GM12891 (cell line): ENCODE results near the gene SLC16A4. TPM values are rescaled to one million over a fixed set of nuclear protein-coding genes. Genes with fewer than 3 reads are reported as not detected.
"Not testable (repeated sequence)": the region's sequence is repeated elsewhere in the genome, so short reads cannot be mapped to it uniquely, and the experiment has no call there.

Source experiments
- DNase-seq: peaks from one replicate; pipeline ENCODE4 v3.0.0; 2011; ENCODE audit warnings: low spot score; ENCODE audit not compliant: insufficient read length
- FAIRE-seq: peaks from 2 replicates; lab custom pipeline; 2011; peaks lifted over from hg19 to GRCh38; lab: Jason Lieb, UNC
- PAX5 ChIP-seq: IDR thresholded peaks from 2 replicates; pipeline ENCODE4 v1.6.1; 2011; ENCODE audit warnings: low read length, moderate library complexity, mild to moderate bottlenecking; ENCODE audit not compliant: insufficient read depth, severe bottlenecking
- POLR2A ChIP-seq: IDR thresholded peaks from 2 replicates; pipeline ENCODE4 v1.6.1; 2011; ENCODE audit warnings: low read depth, low read length, control low read depth
- POLR2AphosphoS5 ChIP-seq: IDR thresholded peaks from 2 replicates; pipeline ENCODE4 v1.6.1; 2011; ENCODE audit warnings: low read depth, low read length, control low read depth
- POU2F2 ChIP-seq: IDR thresholded peaks from 2 replicates; pipeline ENCODE4 v1.6.1; 2011; ENCODE audit warnings: low read depth, mild to moderate bottlenecking, control low read depth, low read length, moderate library complexity
- SPI1 ChIP-seq: IDR thresholded peaks from 2 replicates; pipeline ENCODE4 v1.6.1; 2011; ENCODE audit warnings: low read depth, low read length, control low read depth
- TAF1 ChIP-seq: IDR thresholded peaks from 2 replicates; pipeline ENCODE4 v1.6.1; 2011; ENCODE audit warnings: low read depth, low read length, control low read depth
- polyA plus RNA-seq: library from polyadenylated mRNA; unstranded; fragments of >200 nt; gene quantifications from one replicate; pipeline ENCODE4 v1.2.1, GENCODE V29; 2012; ENCODE audit warnings: low read depth, missing spikeins, inconsistent platforms; ENCODE audit not compliant: missing spikeins

SLC16A4 gene
- polyA plus RNA-seq = 0.12 TPM

- FAIRE-seq = no peak
- DNase-seq = no peak
- TF ChIP-seq POU2F2 (no peak), TAF1 (no peak), PAX5 (no peak), POLR2A (no peak), SPI1 (no peak), POLR2AphosphoS5 (no peak)
Measured at GRCh38 chr1:110390692-110391245, at the start of gene SLC16A4. Gene SLC16A4 (minus strand): TSS chr1:110391026. CDS start chr1:110389323, 1,703 bp downstream.

DNA sequence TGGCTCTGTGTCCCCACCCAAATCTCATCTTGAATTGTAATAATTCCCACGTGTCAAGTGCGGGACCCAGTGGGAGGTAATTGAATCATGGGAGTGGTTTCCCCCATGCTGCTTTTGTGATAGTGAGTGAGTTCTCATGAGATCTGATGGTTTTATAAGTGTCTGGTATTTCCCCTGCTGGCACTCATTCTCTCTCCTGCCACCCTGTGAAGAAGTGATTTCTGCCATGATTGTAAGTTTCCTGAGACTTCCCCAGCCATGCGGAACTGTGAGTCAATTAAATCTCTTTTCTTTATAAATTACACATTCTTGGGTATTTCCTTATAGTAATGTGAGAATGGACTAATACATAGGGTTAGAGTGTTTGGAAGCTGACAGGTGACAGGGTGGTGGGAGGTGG lies 49.0 kb upstream of the SLC16A4 start:
- not testable (repeated sequence) for DNase-seq, FAIRE-seq

GRCh38 chr1:110438893-110439292 lies 48.1 kb upstream of the SLC16A4 start:
- no peak for FAIRE-seq
- no peak for DNase-seq
- TF ChIP-seq SPI1 = no peak

- FAIRE-seq, DNase-seq: not testable (repeated sequence)
Measured at GRCh38 chr1:110437645-110438299, 46.9 kb upstream of the SLC16A4 start.

DNA sequence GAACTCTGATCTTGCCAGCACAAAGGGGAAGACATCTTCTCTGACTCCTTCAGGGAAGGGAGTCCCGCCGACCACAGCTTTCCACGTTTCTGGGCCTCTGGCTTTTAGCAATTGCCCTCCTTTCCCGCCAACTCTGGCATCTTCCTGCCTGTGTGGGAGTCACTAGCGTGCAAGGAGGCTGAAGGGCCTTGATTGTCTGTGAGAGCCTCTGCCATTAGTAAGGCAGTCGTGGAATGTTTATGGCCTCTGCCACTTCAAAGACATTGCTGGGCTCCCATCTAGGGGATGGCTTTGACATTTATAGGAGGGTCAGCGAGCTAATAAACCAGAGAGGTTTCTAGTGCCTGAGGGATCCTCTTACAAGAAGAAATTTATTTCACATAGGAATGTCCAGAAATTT lies 45.8 kb upstream of the SLC16A4 start:
- DNase-seq (no peak), FAIRE-seq (no peak)
- TF ChIP-seq POU2F2 (no peak), TAF1 (no peak), PAX5 (no peak), POLR2AphosphoS5 (no peak), POLR2A (no peak), SPI1 (no peak)

DNA sequence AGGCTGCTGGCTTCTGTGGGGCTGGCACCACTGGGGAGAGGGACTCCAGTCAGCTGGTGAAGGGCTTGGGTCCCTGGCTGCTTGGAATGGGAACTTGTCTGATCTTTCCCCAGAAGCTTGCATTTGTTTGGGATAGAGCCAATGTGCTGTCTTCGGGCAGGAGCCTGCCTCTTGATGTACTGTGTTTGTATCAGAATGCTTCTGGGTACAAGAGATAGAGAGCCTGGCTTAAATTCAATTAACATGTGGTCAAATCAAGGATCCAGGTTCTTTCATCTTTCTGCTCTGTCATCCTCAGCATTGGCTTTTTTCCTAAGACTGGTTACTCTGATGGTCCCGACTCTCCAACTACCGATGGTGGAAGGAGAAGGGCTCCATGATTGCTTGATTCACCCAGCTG lies 44.1 kb upstream of the SLC16A4 start:
- no peak for TF ChIP-seq POLR2AphosphoS5
- TF ChIP-seq PAX5 = no peak
- TF ChIP-seq TAF1 = no peak
- no peak for TF ChIP-seq POLR2A
- TF ChIP-seq SPI1 = no peak
- no peak for TF ChIP-seq POU2F2
- FAIRE-seq (no peak), DNase-seq (no peak)

- DNase-seq (no peak), FAIRE-seq (no peak)
- no peak for TF ChIP-seq PAX5
- TF ChIP-seq SPI1 = no peak
- TF ChIP-seq POU2F2 = no peak
- no peak for TF ChIP-seq TAF1
- no peak for TF ChIP-seq POLR2AphosphoS5
- TF ChIP-seq POLR2A = no peak
Measured at GRCh38 chr1:110433803-110434202, 43.0 kb upstream of the SLC16A4 start.

GRCh38 chr1:110433213-110433612 lies 42.4 kb upstream of the SLC16A4 start:
- TF ChIP-seq PAX5 (no peak), SPI1 (no peak), POLR2A (no peak)
- DNase-seq = no peak
- FAIRE-seq = no peak

- no peak for FAIRE-seq
Measured at GRCh38 chr1:110430901-110431300, 40.1 kb upstream of the SLC16A4 start.

DNA sequence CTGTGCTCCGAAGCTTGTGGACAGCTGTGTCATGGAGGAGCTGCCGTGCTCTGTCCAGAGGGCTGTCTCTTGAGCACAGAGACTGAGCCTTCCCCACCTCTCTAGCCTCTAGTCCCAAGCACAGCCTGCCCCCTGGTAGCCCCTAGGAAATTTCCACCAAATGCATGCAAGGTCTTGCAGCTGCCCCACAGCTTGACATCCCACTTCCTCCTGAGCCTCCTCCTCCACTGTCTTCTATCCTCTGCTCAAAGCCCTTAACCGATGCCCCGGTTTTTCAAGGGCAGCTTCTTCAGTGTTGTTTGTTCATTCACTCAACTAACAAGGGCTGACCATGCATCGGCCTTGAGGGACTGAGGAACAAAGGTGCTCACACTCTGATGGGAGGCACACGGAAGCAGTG lies 39.5 kb upstream of the SLC16A4 start:
- TF ChIP-seq SPI1 (no peak), PAX5 (no peak), TAF1 (no peak)
- FAIRE-seq (no peak), DNase-seq (no peak)

More at GRCh38 chr1:110430901-110431300, 40.1 kb upstream of the SLC16A4 start:
- TF ChIP-seq POU2F2 (no peak), SPI1 (no peak), POLR2A (no peak), TAF1 (no peak), PAX5 (no peak), POLR2AphosphoS5 (no peak)
- DNase-seq = no peak

GRCh38 chr1:110428946-110429345 lies 38.1 kb upstream of the SLC16A4 start:
- FAIRE-seq (no peak), DNase-seq (no peak)
- TF ChIP-seq POLR2AphosphoS5 = no peak
- TF ChIP-seq SPI1 = no peak
- no peak for TF ChIP-seq POU2F2
- TF ChIP-seq POLR2A = no peak
- no peak for TF ChIP-seq PAX5
- no peak for TF ChIP-seq TAF1
